ENCODE results near the gene TBL3. TPM values are rescaled to one million over a fixed set of nuclear protein-coding genes. Genes with fewer than 3 reads are reported as not detected.

Gene TBL3
- total and polyA plus RNA-seq, 2 of the 8 experiments (the other 6 are each of a cell fraction or from before 2014, with no cell fraction given), result 65.8 to 137 TPM

GRCh38 chr16:1929578-1930337 lies 42.1 kb upstream of the TBL3 start (continued):
- TF ChIP-seq RNF2 (IDR thresholded peaks at IDR 0.05; ENCODE audit: borderline replicate concordance, low read depth, low read length, missing control alignments, poor library complexity, severe bottlenecking) (peak; percentile 67), ZNF274 (IDR thresholded peaks at IDR 0.05; ENCODE audit: borderline replicate concordance, extremely low read depth, low read length) (no peak), TCF12 (IDR thresholded peaks at IDR 0.05; ENCODE audit: low read depth, low read length) (no peak), TAF7 (optimal IDR thresholded peaks at IDR 0.05; ENCODE audit: borderline replicate concordance, low read depth, low read length) (peak; percentile 82), SP4 (IDR thresholded peaks at IDR 0.05; ENCODE audit: low read length) (no peak), SRF (IDR thresholded peaks at IDR 0.05; ENCODE audit: low read depth, low read length) (no peak), JUND (IDR thresholded peaks at IDR 0.05; ENCODE audit: low read length) (peak; percentile 53), KDM4A (IDR thresholded peaks at IDR 0.05; ENCODE audit: low read depth, low read length, severe bottlenecking) (peak; percentile 86), CEBPB (IDR thresholded peaks at IDR 0.05; ENCODE audit: low read depth, low read length) (no peak), MAFK (IDR thresholded peaks at IDR 0.05; ENCODE audit: low read depth, low read length) (no peak), GABPA (IDR thresholded peaks at IDR 0.05; ENCODE audit: borderline replicate concordance, insufficient read depth, low read length) (peak; percentile 65; the same call in 1 of the 2 replicates), SUZ12 (IDR thresholded peaks at IDR 0.05; ENCODE audit: low read length) (no peak)

Measured in H1 (cell line).